Measurements from ENCODE around the gene SCN7A. TPM values are rescaled to one million over a fixed set of nuclear protein-coding genes. Genes with fewer than 3 reads are reported as not detected.
A peak's percentile ranks its signal among the peaks of the same experiment; 100 is the strongest.

The SCN7A gene
- total RNA-seq, 2 donors from 2014 or later: 0.18 to 0.29 TPM

DNA sequence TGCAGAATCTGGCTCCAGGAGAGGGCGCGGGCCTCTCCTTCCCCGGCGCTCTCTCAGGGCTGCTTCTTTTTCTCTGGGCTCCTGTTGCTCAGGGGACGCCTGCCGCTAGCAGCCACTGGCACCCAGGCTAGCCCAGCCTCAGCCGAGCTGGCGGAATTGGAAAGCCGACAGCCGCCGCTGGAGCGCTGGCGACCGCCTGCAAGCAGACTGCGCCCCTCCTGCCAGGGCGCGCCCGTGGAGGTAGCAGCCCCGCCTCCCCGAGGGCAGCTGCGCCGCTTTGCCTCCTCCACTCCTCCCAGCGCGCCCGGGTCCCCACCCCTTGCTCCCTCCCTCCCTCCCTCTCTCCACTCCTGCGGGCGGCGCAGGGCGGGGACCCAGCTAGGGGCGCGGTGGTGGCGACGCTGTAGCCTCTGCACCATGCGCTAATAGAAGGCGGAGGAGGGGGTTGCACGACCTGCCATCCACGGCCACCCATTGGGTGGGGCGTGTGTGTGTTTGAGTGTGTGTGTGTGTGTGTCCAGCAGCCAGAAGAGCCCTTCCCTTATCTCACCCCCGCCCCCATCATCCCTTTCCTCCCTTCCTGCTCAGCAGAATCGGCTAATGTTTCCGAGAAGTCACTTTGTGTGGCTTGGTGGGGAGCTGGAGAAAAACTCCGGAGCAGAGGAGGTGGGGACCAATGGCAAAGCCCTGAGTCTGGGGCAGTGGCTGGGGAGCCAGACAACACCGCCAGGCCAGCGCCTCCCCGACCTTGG, 118.1 kb downstream of the SCN7A start, which contains the start of gene SCN9A:
Gene SCN9A (minus strand): TSS at position 209 of the 752 bp plus-strand sequence. CDS start 64,188 bp downstream, outside the sequence.
- no peak within 1 kb of the TSS for H3K9ac ChIP-seq (ENCODE audit: extremely low read depth, low read length, poor library complexity, severe bottlenecking)
- peaks cover 98% of the 10 kb centered on the region for H3K27me3 ChIP-seq (ENCODE audit: control insufficient read depth, insufficient read depth, low read length, poor library complexity, severe bottlenecking)
- Mint-ChIP-seq H3K4me1 (peaks cover 14% of the 10 kb centered on the region), H3K27ac (no peak within 1 kb of the TSS), H3K4me3 (peak within 1 kb of the TSS; percentile 70), H3K9me3 (no peaks in the 10 kb centered on the region), H3K27me3 (ENCODE audit: insufficient read depth) (peaks cover 72% of the 10 kb centered on the region), H3K36me3 (ENCODE audit: low read depth) (no peaks in the 10 kb centered on the region)
- TF ChIP-seq, protein P1, sequence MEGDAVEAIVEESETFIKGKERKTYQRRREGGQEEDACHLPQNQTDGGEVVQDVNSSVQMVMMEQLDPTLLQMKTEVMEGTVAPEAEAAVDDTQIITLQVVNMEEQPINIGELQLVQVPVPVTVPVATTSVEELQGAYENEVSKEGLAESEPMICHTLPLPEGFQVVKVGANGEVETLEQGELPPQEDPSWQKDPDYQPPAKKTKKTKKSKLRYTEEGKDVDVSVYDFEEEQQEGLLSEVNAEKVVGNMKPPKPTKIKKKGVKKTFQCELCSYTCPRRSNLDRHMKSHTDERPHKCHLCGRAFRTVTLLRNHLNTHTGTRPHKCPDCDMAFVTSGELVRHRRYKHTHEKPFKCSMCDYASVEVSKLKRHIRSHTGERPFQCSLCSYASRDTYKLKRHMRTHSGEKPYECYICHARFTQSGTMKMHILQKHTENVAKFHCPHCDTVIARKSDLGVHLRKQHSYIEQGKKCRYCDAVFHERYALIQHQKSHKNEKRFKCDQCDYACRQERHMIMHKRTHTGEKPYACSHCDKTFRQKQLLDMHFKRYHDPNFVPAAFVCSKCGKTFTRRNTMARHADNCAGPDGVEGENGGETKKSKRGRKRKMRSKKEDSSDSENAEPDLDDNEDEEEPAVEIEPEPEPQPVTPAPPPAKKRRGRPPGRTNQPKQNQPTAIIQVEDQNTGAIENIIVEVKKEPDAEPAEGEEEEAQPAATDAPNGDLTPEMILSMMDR (conservative IDR thresholded peaks at IDR 0.05): peak; percentile 36
- H3K9me3 ChIP-seq (ENCODE audit: control insufficient read depth, low read length): no peaks in the 10 kb centered on the region
- DNase-seq: peak; percentile 95
- peak within 1 kb of the TSS; percentile 73 for H3K4me3 ChIP-seq (ENCODE audit: low read length)
- H3K36me3 ChIP-seq (ENCODE audit: control insufficient read depth, insufficient read depth, low read length): no peaks in the 10 kb centered on the region
- no peak within 1 kb of the TSS for H3K27ac ChIP-seq (ENCODE audit: low read depth, low read length)
- WGBS, 2 experiments (ENCODE audit: insufficient coverage in 1 of 2, insufficient read length in 1 of 2): 0 to 1% methylated on average over 6 to 40 of the region's 45 CpGs
- no peaks in the 10 kb centered on the region for H3K4me1 ChIP-seq (ENCODE audit: control insufficient read depth, insufficient read depth, low read length)

DNA sequence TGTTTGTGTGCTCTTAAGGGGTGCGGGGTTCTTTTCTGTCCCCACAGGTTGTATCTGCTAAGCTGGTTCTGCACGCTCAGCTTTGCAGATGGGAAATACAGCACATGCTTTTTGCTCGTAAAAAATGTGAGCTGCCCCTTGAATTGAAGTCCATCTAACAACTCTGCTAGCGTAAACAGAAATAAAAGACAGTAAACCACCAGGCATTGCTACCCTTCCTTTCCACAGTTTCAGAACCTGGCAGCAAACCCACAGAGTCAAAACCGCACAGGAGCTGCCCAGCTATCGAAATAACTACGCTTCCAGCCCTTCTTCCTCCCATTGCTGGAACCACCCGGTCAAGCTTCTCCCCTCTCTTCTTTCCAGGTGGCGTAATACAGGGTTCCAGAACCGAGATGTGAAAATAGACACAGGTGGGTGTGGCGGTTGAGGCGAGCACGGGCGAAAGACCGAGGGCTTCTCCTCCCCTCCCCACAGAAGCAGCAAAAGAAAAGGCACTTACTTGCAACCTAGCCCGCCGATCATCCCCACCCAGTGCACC, 118.8 kb downstream of the SCN7A start:
- H3K27me3 ChIP-seq (ENCODE audit: control insufficient read depth, insufficient read depth, low read length, poor library complexity, severe bottlenecking): peaks cover 97% of the 10 kb centered on the region
- no peaks in the 10 kb centered on the region for H3K9me3 ChIP-seq (ENCODE audit: control insufficient read depth, low read length)
- Mint-ChIP-seq H3K36me3 (ENCODE audit: low read depth) (no peaks in the 10 kb centered on the region), H3K27ac (no peak overlapping the region), H3K9me3 (no peaks in the 10 kb centered on the region), H3K4me3 (peak overlapping the region; percentile 70), H3K4me1 (peaks cover 14% of the 10 kb centered on the region), H3K27me3 (ENCODE audit: insufficient read depth) (peaks cover 74% of the 10 kb centered on the region)
- no peak for DNase-seq
- H3K4me1 ChIP-seq (ENCODE audit: control insufficient read depth, insufficient read depth, low read length): no peaks in the 10 kb centered on the region
- TF ChIP-seq, protein P1 (conservative IDR thresholded peaks at IDR 0.05): no peak
- WGBS, 2 experiments (ENCODE audit: insufficient coverage in 1 of 2, insufficient read length in 1 of 2): 6 to 16% methylated on average over 4 to 17 of the region's 17 CpGs
- H3K27ac ChIP-seq (ENCODE audit: low read depth, low read length): no peak overlapping the region
- peak overlapping the region; percentile 73 for H3K4me3 ChIP-seq (ENCODE audit: low read length)
- H3K9ac ChIP-seq (ENCODE audit: extremely low read depth, low read length, poor library complexity, severe bottlenecking): no peak overlapping the region
- H3K36me3 ChIP-seq (ENCODE audit: control insufficient read depth, insufficient read depth, low read length): no peaks in the 10 kb centered on the region

DNA sequence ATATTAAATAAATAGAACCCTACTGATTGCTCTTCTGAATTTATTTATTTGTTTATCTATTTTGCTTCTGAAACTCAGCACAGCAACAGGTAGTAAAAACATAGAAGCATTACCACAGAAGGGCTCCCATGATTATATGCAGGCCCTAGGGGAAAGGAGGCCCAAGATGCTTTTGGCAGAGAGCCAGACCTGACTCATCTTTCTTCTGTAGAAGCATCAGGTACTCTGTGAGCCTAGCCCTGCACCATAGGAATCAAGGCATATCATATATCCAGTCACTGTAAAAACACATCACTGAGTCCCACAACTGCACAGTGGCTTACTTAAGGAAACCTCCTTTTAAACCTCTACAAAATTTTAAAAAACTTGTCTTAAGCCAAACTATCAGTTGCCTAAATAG, 120.1 kb downstream of the SCN7A start:
- H3K4me1 Mint-ChIP-seq: peaks cover 14% of the 10 kb centered on the region
- Histone ChIP-seq H3K27ac (ENCODE audit: low read depth, low read length) (no peak overlapping the region), H3K4me3 (ENCODE audit: low read length) (no peak overlapping the region), H3K4me1 (ENCODE audit: control insufficient read depth, insufficient read depth, low read length) (no peaks in the 10 kb centered on the region), H3K27me3 (ENCODE audit: control insufficient read depth, insufficient read depth, low read length, poor library complexity, severe bottlenecking) (peaks cover 89% of the 10 kb centered on the region), H3K36me3 (ENCODE audit: control insufficient read depth, insufficient read depth, low read length) (no peaks in the 10 kb centered on the region), H3K9ac (ENCODE audit: extremely low read depth, low read length, poor library complexity, severe bottlenecking) (no peak overlapping the region), H3K9me3 (ENCODE audit: control insufficient read depth, low read length) (no peaks in the 10 kb centered on the region)
- H3K36me3 Mint-ChIP-seq (ENCODE audit: low read depth): no peaks in the 10 kb centered on the region
- peaks cover 68% of the 10 kb centered on the region for H3K27me3 Mint-ChIP-seq (ENCODE audit: insufficient read depth)
- no peak overlapping the region for H3K27ac Mint-ChIP-seq
- TF ChIP-seq, protein P1 (conservative IDR thresholded peaks at IDR 0.05): no peak
- no peaks in the 10 kb centered on the region for H3K9me3 Mint-ChIP-seq
- H3K4me3 Mint-ChIP-seq: no peak overlapping the region
- no peak for DNase-seq

Data from endodermal cell (in vitro differentiated cells).